ENCODE data around the gene CFAP69. TPM values are rescaled to one million over a fixed set of nuclear protein-coding genes. Genes with fewer than 3 reads are reported as not detected.

The CFAP69 gene
- total RNA-seq, 1 donor from 2014 or later: 0.55 TPM

- Mint-ChIP-seq H3K27me3 (ENCODE audit: low read depth) (peaks cover 33% of the 10 kb centered on the region), H3K9me3 (ENCODE audit: low read depth) (no peaks in the 10 kb centered on the region), H3K4me3 (ENCODE audit: unreplicated experiment) (no peak overlapping the region), H3K27ac (ENCODE audit: unreplicated experiment) (no peak overlapping the region), H3K4me1 (ENCODE audit: low read depth) (no peaks in the 10 kb centered on the region), H3K36me3 (ENCODE audit: low read depth) (no peaks in the 10 kb centered on the region)
- TF ChIP-seq CTCF (IDR thresholded peaks at IDR 0.05): no peak
- no peak for DNase-seq (ENCODE audit: low spot score)
These were observed 25.6 kb downstream of the CFAP69 start for GRCh38 chr7:90270431-90271178.

- no peaks in the 10 kb centered on the region for H3K36me3 Mint-ChIP-seq (ENCODE audit: low read depth)
- no peak overlapping the region for H3K4me3 Mint-ChIP-seq (ENCODE audit: unreplicated experiment)
- no peaks in the 10 kb centered on the region for H3K9me3 Mint-ChIP-seq (ENCODE audit: low read depth)
- H3K27me3 Mint-ChIP-seq (ENCODE audit: low read depth): peaks cover 31% of the 10 kb centered on the region
- no peak for DNase-seq (ENCODE audit: low spot score)
- TF ChIP-seq CTCF (IDR thresholded peaks at IDR 0.05): no peak
- no peak overlapping the region for H3K27ac Mint-ChIP-seq (ENCODE audit: unreplicated experiment)
- no peaks in the 10 kb centered on the region for H3K4me1 Mint-ChIP-seq (ENCODE audit: low read depth)
These were observed 26.8 kb downstream of the CFAP69 start for GRCh38 chr7:90271753-90272152.

DNA sequence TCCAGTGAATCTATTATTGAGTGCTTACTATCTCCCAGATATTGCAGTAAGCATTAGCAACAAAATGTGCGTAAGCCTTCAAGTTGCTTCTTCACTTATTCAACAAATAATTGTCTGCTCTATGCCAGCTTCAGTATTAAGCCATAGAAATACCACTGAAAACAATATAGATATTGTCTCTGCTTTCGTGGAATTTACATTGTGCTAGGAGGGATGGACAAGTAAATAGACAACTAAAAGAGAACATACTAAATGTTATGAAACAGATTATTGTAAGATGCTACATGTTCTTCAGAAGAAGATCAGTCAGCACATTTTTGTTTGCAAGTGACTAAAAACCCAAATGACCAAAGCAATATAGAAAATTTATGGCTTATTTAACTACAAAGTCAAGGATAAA, 27.3 kb downstream of the CFAP69 start:
- DNase-seq (ENCODE audit: low spot score): no peak
- Mint-ChIP-seq H3K27me3 (ENCODE audit: low read depth) (peaks cover 27% of the 10 kb centered on the region), H3K4me3 (ENCODE audit: unreplicated experiment) (no peak overlapping the region), H3K4me1 (ENCODE audit: low read depth) (no peaks in the 10 kb centered on the region), H3K36me3 (ENCODE audit: low read depth) (no peaks in the 10 kb centered on the region), H3K9me3 (ENCODE audit: low read depth) (no peaks in the 10 kb centered on the region), H3K27ac (ENCODE audit: unreplicated experiment) (no peak overlapping the region)
- TF ChIP-seq CTCF (IDR thresholded peaks at IDR 0.05): no peak

DNA sequence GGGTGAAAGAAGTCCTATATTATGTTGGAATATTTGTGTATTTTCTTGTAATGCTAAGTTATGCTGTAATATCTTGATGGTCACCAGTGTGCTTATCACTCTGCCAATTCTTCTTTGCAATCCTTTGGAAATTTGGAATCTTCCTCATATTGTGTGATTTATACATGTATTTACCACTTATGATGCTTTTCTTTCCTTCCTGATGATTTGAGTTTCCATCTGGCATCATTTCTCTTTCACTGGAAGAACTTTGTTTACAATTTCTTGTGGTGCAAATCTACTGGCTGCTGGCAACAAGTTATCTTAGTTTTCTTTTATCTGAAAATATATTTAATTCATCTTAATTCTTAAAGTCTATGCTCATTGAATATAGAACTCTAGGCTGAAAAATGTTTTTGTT, 29.2 kb downstream of the CFAP69 start:
- no peaks in the 10 kb centered on the region for H3K36me3 Mint-ChIP-seq (ENCODE audit: low read depth)
- no peak overlapping the region for H3K27ac Mint-ChIP-seq (ENCODE audit: unreplicated experiment)
- no peak for DNase-seq (ENCODE audit: low spot score)
- no peaks in the 10 kb centered on the region for H3K9me3 Mint-ChIP-seq (ENCODE audit: low read depth)
- no peaks in the 10 kb centered on the region for H3K4me1 Mint-ChIP-seq (ENCODE audit: low read depth)
- TF ChIP-seq CTCF (IDR thresholded peaks at IDR 0.05): no peak
- H3K4me3 Mint-ChIP-seq (ENCODE audit: unreplicated experiment): no peak overlapping the region
- peaks cover 15% of the 10 kb centered on the region for H3K27me3 Mint-ChIP-seq (ENCODE audit: low read depth)

DNA sequence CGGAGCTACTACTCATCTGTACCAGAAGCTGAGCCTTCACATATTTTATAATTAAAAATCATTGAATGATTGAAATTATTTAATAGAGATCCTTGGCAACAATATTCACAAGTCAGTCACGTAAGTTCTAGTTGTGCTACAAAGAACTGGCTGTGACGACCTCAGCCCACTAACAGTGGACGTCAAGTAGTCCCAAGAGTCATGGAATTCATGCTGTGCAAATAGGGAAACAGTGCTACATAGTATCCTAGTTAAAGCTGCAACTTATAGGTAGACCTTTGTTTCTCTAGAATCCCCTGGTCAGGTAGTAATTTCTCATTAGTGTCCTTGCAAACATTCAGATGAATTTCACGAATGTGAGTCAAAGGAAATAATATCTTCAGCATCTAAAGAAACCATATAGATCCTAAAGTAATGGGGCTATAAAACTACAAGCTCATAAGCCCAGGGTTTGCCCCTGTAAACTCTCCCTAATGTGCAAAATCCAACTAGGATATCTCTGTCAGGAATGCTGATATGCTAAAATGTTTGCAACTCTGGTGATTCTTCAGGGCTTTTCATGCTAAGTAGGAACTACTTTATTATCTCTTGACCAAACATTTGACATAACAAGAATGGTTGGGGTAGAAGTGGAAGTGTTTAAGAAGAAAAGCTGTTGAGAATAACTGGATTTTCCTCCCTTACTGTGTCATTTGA, 31.2 kb downstream of the CFAP69 start:
- H3K9me3 Mint-ChIP-seq (ENCODE audit: low read depth): no peaks in the 10 kb centered on the region
- no peak for DNase-seq (ENCODE audit: low spot score)
- H3K27ac Mint-ChIP-seq (ENCODE audit: unreplicated experiment): no peak overlapping the region
- no peaks in the 10 kb centered on the region for H3K36me3 Mint-ChIP-seq (ENCODE audit: low read depth)
- H3K4me3 Mint-ChIP-seq (ENCODE audit: unreplicated experiment): no peak overlapping the region
- TF ChIP-seq CTCF (IDR thresholded peaks at IDR 0.05): no peak
- no peaks in the 10 kb centered on the region for H3K4me1 Mint-ChIP-seq (ENCODE audit: low read depth)
- H3K27me3 Mint-ChIP-seq (ENCODE audit: low read depth): peaks cover 7% of the 10 kb centered on the region

Data from chondrocyte (in vitro differentiated cells).